RPMI8226 (cell line): Measurements from ENCODE around the gene CEP164.
"Not testable (repeated sequence)": the region's sequence is repeated elsewhere in the genome, so short reads cannot be mapped to it uniquely, and the experiment has no call there.

Source experiments
- DNase-seq: peaks from one replicate; pipeline ENCODE4 v3.0.0-alpha.2; 2015

The CEP164 gene

DNA sequence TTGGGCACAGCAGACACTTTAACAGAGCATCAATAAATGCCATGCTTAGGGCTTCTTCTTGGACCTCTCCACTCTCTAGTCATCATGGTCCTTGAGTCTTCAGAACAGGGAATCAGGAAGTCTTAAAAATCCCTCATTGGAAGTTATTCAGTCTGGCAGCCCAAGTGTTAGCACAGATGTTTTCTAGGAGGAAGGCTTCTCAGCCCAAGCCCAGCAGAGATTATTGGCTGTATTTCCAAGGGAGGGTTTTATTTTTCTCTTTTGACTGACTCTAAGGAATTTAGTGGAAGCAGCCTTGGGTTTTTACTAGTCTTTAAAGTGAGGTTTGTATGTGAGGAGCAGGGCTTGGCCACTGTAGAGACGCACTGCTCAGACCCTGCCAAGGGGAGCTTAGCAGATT lies 41.9 kb downstream of the CEP164 start:
- DNase-seq, result no peak

DNA sequence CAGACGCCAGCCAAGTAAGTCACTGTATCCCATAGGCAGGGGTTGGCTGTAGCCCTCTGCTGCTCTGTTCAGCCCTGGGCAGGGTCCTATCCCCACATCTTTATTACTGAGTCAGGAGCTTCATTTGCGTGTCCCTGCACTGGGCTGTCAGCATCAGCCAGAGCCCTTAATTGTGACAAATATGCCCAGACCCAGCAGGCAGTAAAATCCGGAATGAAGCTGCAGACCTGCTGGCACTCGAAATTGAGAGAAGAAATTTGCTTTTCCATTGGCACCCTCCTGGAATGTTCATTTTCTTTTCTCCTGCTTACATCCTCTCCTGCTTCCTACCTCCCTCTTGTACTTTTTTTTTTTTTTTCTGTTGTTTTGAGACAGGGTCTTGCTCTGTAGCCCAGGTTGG lies 43.8 kb downstream of the CEP164 start:
- no peak for DNase-seq

DNA sequence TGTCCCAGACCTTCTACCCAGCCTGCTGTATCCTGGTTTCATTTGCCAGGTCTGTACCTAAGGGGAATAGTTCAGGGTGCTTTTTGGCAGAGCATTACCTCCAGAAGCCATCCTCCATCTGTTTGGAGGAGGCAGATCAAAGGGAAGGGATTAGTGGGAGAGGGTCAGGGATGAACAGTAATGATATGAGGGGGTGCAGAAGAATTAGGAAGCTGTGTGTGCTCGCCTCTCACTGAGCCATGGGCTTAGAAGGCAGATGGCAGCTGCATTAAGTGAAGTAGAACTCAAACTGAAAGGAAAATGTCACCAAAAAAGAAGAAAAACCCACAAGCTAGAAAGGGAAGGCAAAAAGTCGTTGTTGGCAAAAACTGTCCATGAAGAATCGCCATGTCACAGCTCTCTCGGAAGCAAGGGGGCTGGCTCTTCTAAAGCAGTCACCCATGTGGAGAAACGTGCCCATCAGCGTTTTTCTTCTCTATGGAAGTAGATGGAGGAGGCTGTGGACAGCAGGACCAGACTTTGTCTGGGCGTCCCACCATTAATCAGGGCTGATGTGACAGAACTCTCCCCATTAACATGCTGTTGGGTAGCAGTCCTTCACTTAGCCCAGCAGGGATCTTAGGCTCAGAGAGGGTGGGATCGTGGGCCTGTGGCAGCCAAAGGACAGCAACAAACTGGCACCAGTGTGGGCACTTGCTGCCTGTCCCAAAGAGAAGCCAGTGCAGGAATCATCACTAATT lies 46.8 kb downstream of the CEP164 start:
- DNase-seq, result no peak

DNA sequence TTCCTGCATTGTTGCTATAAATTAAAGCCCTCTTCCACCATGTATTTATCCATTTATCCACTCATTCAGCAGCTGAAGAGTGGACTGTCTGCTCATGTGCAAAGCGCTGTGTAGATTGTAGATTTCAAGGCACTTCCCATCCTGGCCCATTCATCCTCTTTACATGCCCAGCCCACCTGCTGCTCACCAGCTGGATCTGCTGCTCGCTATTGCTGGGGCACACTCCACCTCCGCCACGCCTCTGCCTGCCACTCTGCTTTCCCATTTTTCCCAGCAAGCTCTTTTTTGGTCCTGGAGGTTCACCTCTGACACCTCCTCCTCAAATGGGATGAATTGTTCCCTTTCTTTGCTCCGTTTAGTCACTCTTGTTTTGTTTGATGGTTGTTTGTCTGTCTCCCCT lies 48.3 kb downstream of the CEP164 start:
- no peak for DNase-seq

DNA sequence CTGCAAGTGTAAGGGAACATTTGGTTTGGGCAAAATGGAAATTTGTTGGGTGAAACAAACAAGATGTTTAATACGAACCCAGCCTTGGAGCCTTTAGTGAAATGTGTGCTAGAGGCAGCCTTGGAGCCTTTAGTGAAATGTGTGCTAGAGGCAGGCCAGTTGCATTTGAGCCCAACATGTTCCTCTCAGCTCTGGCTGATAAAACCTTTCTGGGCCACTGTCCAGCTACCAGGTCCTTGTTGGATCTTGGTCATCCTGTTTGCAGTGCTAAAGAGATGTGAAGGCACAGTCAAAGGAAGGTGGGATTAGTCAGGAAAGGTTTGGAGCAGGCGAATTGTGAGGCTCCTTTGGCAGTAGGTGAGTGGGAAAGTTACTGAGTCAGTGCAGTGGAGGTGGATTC lies 48.9 kb downstream of the CEP164 start:
- DNase-seq, result no peak

DNA sequence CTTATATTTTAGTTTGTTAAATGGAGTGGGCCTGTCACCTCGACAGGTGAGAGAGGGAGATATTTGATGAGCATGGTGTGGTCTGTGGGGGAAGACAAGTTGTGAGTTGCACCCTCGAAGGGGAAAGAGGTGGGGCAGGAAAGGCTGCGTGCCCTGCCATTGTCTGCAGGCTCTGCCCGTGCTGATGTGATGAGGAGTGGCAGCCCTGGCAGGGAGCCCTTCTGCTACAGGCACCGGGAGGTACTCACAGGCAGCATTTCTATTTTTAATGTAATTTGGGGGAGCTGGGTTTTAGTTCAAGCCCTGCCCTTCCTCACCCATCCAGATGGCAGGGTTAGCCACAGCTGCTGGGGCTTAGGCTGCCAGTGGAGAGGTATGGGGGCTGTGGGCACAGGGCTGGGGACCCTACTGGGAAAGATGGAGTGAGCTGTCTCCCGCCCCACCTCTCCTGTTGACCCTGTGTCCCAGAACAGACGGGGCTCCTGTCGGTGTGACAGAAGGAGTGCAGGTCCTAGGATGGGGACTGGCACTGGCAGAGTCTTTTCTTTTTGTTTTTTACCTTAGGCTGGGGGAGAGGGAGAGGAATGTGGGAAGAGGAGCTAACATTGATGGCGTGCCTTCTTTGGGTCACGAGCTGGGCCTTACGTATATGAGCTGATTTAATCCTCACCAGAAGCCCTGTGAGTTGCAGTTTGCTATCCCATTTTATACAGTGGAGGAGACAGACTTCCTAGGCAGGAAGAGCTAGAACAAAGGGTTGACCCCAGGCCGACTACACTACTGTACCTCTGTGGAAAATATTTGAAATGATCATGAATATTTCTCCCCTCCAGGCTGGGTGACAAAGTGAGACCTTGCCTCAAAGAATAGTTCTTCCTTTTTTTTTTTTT lies 51.6 kb downstream of the CEP164 start:
- no peak for DNase-seq

DNA sequence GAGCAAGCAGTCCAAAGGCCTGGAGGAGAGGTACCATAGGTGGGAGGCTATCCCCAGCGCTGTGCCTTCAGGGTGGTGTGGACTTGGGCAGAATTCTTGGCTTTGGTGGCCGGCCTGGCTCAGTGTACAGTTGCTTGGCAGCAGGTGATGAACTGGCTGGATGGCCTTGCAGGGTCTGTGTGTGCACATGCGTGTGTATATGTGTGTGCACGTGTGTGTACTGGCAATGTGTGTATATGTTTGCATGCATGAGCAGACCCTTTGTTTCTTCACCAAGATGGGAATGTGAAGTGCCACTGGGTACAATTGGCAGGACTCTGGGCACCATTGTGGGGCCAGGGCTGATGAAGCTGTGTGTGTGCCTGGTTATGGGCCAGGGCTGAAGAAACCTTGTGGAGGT lies 53.0 kb downstream of the CEP164 start:
- DNase-seq, result no peak

DNA sequence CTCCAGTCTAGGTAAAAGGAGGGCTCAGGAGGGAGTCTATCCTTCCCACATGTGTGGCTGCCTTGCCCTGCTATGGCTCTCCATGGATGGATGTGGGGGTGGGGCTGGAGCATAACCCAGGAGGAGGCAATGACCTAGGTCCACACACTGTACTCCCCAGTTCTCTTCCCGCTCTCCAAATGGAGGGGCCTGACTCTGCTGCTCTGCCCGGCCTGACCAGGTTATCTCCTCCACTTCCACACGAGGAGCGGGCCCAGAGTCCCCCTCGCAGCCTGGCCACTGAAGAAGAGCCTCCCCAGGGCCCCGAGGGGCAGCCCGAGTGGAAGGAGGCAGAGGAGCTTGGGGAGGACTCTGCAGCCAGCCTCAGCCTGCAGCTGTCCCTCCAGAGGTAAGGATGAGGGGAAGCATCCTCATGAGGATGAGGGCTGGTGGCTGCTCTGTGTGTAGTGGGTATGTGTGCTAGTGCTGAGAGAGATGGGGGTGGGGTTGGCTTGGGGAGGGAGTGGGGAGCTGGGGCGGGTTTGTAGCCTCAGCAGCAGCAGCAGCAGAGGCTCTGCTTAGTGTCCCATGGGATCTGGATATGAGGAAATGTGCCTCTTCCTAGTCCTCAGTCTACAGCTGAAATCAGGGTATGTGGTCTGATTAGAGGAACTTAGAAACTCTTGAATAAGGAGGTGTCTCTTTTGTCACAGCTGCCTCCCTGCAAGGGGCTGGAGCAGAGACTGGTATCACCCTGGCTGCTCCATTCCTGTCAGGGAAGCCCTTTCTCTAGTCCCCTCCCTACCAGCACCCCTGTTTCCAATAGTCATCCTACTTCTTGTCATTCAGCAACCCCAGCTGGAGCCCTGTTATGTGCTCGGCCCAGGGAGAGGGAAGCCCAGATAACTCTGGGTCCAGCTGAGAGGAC lies 54.1 kb downstream of the CEP164 start:
- no peak for DNase-seq

DNA sequence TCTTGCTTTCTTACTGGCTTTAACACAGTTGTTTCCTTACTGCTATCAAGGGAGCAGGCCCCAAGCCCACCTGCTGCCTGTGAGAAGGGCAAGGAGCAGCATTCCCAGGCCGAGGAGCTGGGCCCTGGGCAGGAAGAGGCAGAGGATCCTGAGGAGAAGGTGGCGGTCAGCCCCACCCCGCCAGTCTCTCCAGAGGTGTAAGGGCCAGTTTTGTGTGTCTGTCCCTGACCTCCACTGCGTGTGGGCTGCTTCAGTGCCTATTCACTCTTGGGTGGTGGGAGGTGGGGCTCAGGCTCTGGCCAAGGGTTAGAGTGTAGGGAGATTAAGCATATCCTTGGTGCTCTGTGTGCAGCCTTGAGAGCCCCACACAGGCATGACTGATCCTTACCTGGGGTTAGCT lies 55.1 kb downstream of the CEP164 start:
- DNase-seq, result no peak

DNA sequence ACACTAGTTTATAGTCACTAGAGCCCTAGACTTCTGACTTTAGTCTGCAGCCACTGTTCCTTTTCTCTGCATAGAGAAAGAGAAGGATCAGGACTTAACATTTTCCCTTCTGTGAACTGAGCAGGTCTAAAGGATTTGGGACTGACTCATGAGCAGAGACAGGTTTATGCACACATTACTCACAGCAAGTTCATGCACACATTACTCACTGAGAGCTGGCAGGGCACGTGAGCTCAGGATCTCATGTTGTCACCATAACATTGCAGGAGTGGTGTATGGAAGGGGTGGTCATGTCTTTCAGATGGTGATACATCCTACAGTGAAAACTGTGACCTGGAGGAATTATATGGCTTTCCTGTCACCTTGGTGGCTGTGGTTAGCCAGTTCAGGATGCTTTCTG lies 56.4 kb downstream of the CEP164 start:
- no peak for DNase-seq

DNA sequence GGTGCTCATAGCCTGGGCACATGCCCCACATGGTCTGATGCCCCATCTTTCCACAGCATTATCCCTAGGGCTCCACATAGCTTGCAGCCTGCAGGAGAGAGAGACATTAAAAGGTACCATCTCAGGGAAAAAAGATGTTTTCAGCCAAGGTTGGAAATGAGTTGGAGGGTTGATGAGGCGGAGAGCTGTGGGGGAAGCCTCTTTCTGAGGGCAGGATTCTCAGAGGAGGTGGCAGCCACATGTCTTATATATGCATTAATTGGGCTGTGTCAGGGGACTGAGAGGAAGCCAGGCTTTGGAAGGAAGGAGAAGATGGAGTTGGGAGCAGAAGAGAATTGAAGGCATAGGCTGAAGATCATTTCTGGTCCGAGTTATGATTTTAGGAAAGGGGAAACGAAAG lies 57.8 kb downstream of the CEP164 start:
- DNase-seq, result no peak

DNA sequence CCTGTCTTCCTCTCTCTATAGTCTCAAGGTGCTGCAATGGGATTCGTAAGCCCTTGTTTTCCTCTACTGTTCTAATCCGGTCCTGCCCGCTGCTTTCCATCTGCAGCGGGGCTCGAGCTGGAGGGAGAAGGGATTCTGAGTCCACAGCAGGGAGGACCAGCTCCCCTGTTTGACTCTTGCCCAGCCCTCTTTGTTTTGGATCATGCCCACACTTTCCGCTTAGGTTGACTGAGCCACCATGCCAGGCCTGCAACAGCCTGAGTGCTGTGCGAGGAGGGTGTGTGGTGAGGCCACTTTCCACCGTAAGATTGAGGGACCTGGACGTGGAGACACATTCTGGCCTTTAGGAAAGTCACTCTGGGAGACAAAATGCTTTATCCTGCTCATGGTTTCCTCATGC lies 58.3 kb downstream of the CEP164 start:
- no peak for DNase-seq

DNA sequence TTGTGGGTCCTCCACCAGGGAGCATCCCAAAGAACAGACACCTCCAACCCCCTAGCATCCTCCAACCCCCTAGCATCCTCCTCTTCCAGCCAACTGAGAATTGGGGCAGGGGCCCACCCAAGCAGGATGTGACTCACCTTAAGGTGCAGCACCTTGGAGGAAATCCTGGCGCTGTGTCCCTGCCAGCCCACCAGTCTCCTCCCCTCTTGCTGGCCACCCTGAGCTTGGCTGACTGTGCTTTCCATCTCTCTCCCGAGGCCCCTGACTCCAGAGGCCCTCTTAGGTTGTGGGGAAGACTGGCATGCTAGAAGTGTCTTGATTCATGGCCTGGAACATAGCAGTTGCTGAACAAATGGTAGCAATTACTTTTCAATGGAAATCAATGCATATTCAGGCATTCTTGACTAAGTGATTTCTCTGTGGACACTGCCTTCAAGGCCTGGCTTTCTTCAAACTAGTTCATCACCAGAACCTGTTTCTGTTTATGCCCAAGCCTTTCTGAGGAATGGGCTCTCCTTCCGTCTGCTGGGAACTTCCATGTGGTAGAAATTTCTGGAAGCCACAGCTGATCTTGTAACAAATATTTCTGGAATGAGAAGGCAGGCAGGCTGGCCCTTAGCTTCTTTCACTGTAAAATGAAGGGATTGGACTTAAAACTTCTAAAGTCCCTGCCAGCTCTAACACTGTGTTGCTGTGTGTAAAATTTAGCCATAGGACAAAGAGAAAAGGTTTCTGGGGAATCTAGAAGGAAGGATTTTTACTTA lies 60.5 kb downstream of the CEP164 start:
- no peak for DNase-seq

DNA sequence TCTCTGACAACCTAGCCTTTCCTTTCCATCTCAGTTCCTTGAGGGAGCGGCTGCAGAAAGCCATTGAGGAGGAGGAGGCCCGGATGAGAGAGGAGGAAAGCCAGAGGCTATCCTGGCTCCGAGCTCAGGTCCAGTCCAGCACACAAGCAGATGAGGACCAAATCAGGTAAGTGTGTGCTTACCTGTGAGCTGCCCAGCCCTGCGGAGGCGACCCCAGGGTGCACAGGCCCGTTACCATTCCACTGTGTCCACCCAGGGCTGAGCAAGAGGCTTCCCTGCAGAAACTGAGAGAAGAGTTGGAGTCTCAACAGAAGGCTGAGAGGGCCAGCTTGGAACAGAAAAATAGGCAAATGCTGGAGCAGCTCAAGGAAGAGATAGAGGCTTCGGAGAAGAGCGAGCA lies 63.1 kb downstream of the CEP164 start:
- DNase-seq, result no peak

DNA sequence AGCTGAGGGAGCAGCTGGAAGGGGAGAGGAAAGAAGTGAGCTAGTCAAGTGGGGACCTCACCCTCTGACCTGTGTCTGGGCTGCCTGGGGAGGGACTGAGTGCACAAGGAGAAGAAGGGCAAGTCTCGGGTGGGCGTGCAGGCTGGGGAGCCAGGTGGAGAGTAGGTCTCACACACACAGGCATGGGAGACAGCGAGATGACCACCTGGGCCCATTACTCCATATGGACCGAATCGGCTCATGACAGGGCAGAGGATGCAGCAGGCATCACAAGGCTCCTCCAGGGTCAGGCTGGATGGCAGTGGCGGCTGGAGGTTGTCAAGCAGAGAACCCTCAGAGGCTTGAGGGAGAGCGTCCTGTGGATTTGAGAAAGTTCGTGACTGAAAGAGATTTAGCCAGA lies 63.5 kb downstream of the CEP164 start:
- DNase-seq, result no peak

DNA sequence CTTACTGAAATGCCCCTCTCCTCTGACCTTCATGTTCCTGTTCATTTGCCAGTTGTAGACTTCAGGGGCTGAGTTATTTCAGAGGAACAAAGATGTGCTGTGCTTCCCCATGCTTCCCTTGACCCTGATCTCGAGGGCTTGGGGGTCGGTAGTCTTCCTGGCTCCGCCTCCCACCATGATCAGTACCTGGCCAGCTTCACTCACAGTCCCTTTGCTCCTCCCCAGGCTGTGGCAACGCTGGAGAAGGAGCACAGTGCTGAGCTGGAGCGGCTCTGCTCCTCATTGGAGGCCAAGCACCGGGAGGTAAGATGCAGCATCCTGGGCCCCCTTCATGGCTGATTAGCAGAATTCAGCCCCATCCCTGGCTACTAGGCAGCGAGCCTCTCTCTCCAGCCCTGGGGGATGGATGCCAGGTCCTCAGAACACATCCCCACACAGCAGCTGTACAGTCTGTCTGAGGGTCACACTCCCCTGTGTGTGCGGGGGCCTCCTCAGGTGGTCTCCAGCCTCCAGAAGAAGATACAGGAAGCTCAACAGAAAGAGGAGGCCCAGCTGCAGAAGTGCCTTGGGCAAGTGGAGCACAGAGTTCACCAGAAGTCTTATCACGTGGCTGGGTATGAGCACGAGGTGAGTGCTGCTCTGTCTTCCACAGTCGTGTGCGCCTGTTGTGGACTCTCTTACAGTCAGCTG lies 64.5 kb downstream of the CEP164 start:
- DNase-seq, result no peak

DNA sequence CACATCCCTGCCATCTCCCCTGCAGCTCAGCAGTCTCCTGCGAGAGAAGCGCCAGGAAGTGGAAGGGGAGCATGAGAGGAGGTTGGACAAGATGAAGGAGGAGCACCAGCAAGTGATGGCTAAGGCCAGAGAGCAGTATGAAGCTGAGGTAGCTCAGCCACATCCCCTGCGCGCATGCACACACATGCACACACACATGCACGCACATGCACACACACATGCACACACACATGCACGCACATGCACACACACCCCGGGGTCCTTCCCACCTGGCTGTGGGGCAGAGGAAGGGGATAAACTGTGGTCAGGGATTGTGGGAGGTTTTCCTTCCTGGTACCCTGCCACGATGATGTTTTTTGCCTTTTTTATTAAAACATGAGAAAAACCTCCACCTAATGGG lies 65.3 kb downstream of the CEP164 start:
- DNase-seq, result no peak

DNA sequence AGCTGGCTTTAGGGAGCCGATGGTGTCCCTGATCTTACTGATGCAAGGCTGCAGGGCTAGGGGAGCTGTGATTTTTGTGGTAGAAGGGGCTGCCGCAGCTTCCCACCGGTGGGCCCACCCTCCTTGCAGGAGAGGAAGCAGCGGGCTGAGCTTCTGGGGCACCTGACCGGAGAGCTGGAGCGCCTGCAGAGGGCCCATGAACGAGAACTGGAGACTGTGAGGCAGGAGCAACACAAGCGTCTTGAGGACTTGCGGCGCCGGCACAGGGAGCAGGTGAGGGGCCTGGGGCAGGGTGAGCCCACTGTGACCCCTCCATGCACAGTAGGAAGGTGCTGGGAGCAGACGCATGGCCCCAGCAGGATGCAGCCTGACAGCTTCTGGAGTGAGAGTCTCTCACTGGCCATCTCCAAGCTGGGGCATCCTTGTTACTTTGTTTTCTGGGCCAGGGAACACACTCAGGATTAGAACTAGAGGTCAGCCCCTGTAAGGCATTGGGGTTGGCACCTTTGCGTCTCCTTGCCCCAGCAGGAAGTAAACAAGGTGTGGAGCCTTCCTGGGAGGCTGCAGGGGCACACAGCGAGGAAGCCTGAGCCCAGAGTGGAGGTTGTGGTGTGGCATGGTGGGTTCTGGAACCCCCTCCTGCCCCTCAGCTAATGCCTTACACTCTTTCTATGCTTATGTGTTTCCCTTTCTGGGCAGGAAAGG lies 66.7 kb downstream of the CEP164 start:
- DNase-seq, result no peak

DNA sequence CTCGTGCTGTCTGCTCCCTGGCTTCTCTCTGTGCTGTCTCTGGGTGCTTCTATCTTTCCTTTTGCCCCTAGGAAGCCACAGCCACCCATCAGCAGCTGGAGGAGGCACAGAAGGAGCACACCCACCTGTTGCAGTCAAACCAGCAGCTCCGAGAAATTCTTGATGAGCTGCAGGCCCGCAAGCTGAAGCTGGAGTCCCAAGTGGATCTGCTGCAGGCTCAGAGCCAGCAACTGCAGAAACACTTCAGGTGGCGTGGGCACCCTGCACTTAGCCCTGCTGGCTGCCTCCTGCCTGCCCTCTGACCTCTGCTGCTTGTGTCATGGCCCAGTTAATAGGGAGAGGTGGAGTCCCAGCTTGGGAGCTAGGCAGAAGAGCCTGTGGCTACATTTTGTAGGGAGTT lies 67.8 kb downstream of the CEP164 start:
- DNase-seq, result no peak

DNA sequence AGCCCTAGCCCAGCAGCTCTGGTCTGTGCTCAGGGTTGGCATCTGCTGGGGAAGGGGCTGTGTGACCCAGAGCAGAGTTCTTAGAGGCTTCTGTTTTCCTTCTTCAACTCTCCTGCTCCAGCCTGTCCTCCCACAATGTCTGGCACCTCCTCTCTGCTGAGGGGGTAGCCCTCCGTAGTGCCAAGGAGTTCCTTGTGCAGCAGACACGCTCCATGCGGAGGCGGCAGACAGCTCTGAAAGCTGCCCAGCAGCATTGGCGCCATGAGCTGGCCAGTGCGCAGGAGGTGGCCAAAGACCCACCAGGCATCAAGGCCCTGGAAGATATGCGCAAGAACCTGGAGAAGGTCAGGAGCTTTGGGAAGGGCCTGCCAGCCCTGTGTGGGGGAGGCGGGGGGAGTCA lies 69.3 kb downstream of the CEP164 start:
- no peak for DNase-seq

DNA sequence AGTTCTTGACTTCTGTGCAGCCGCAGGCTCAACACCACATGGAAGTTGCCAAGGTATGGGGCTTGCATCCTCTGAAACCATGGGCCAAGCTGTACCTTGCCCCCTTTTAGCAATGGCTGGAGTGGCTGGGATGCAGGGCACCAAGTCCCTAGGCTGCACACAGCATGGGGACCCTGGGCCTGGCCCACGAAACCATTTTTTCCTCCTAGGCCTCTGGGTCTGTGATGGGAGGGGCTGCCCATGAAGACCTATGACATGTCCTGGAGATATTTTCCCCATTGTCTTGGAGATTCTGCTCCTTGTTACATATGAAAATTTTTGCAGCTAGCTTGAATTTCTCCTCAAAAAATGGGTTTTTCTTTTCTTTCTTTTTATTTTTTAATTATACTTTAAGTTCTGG lies 71.0 kb downstream of the CEP164 start:
- DNase-seq, result not testable (repeated sequence)
